LNCAP (cell line): ENCODE results near the gene MORN1.

Experiments
- TF ChIP-seq, protein P1 (sequence below): fragments of 450-650 bp; IDR thresholded peaks from 2 replicates; pipeline ENCODE4 v1.5.1; 2017; ENCODE audit warnings: mild to moderate bottlenecking

Gene MORN1

DNA sequence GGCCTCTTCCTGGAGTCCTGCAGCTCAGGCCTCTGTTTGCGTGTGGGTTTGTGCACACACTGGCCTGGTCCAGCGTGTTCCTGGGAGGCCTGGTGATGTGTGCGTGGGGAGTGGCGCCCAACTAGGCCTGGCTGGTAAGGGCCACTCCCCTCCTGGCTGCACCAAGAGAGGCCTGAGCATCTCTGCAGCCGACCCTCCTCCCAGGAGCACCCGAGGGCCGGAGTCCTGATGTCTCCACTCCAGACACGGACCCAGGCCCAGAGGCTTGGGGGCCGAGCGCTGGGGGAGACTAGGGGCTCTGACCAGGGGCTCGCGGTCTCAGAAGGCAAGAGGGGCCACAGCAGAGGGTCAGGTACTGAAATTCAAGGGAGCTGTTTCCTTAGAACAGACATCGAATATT is 33.3 kb downstream of the MORN1 start:
- TF ChIP-seq, protein P1, sequence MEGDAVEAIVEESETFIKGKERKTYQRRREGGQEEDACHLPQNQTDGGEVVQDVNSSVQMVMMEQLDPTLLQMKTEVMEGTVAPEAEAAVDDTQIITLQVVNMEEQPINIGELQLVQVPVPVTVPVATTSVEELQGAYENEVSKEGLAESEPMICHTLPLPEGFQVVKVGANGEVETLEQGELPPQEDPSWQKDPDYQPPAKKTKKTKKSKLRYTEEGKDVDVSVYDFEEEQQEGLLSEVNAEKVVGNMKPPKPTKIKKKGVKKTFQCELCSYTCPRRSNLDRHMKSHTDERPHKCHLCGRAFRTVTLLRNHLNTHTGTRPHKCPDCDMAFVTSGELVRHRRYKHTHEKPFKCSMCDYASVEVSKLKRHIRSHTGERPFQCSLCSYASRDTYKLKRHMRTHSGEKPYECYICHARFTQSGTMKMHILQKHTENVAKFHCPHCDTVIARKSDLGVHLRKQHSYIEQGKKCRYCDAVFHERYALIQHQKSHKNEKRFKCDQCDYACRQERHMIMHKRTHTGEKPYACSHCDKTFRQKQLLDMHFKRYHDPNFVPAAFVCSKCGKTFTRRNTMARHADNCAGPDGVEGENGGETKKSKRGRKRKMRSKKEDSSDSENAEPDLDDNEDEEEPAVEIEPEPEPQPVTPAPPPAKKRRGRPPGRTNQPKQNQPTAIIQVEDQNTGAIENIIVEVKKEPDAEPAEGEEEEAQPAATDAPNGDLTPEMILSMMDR, result no peak

DNA sequence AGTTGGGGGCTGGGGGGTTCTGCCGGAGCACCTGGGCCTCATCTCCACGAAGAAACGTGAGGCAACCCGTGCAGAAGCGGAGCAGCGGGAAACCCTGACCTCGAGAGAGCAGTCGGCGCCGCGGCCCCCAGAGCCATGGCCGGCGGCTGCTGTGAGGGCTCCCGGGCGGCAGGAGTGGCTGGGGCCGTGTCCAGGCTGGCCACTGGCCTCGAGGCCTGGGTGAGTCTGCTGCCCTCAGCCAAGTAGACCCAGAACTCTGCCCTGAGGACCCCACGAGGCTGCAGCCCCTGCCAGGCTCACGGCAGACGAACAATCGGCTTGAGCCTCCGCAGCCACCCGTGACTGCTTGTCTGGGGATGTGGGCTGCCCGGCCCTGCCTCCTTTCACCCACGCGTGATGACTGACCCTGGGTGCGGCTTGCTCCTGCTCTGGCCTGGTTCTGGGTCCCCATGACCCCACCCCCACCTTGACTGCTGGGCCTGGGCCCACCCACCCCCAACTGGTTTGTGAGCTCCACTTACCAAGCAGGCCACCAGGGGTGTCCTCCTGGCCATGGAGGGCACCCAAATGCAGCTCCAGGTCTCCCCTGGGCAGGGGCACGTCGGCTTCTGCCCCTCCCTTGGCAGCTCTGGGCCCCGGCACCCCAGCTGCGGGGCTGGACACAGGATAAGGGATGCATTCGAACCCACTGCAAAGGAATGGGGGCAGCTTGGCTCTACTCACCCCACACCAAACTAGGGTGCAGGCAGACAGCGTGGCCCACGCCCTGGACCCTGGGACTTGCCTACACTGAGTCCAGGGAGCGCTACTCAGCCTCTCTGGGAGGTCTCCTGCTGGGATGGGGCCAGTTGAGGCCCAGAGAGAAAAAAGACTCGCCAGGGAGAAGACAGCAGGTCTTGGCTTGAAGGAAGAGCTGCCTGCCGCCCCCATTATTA is 34.2 kb downstream of the MORN1 start:
- TF ChIP-seq, protein P1, result no peak

DNA sequence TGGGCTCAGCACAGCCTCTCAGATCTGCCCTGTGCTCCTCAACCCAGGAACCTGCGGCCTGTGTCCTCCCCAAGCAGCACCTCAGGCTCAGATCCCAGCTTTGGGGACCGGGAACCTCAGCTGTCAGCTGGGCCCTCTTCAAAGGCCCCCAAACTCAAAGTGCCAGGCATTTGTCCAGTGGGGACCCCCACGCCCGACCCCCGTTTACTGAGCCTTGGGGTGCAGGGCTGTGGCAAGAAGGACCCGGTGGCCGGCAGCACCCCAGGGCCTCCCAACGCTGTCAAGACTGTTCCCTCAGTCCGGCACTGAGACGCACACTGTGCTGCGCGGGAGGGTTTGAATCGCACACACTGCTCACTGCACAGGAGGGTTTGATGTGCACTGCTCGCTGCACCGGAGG is 35.0 kb downstream of the MORN1 start:
- TF ChIP-seq, protein P1, result no peak

DNA sequence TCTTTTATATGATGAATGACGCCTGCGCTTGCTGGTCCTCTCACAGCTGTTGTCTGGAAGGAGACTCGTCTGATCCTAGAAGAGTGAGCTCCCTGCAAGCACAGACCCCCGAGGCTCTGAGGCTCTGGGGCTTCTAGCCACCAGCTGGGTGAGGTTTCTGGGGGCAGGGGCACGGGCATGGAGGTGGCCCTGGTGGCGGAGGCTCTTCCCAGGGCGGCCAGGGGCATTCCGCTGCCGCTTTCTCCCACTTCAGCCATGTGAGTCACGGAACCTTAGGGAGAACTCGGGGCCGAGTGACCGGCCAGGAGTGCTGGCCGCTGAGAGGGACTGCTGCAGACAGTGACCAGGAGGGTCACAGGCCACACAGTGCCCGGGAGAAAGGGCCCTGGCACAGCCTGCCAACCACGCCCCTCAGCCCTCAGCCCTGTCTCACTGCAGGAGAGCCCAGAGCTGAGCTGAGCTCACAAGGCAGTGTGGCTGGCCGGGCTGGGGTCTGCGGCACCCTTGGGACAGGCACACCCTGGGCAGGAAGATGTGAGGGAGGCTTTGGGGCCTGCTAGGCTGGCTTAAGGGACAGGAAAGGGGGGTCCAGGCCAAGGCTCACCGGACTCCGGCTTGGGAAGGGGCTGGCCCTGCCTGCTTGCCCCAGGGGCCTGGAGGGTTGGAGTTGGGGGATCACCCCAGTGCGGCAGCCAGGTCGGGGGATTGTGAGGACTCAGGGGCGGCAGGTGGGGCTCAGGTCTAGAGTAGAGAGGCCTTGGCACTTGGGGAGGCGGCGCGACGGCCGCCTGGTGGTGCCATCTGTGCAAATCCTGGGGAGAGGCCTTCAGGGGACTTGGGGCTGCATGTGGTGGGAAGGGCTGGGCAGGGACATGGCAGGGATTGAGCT is 35.7 kb downstream of the MORN1 start:
- TF ChIP-seq, protein P1, result no peak

DNA sequence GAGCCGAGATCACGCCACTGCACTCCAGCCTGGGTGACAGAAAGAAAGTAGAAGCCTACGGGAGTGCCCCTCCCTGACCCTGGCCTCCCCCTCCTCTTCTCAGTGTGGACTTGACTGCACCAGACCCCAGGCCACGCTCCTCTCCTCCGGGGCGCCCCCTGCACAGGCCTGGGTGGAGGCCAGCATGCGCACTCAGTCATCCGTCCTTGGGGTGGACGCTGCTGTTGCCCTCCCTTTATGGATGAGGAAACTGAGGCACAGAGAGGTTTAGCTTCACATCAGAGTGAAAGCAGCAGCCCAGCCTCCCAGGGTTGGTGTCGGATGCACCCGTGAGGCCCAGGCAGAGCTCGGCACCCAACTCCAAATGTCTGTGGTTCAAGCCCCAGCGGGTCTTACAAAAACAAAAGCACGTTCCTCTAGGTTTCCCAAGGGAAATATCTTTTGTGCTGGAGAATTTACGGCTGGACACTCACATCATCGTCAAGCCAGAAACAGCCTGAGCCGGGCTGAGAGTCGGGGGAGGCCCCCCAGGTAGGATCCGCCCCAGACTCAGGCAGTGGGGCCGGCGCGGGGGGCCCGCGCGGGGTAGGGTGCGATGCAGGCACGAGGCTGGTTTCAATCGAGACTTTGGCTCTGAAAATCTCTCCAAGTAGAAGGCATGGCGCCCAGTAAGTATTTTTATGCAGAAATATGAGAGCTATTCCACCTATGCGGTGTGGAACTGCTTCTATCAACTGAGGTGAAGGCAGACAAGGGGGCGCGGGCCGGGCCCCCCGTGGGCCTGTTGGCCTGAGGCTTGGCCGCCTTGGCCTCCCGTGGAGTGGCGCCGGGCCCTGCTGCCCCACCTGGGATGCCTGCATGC is 36.6 kb downstream of the MORN1 start:
- TF ChIP-seq, protein P1, result no peak

DNA sequence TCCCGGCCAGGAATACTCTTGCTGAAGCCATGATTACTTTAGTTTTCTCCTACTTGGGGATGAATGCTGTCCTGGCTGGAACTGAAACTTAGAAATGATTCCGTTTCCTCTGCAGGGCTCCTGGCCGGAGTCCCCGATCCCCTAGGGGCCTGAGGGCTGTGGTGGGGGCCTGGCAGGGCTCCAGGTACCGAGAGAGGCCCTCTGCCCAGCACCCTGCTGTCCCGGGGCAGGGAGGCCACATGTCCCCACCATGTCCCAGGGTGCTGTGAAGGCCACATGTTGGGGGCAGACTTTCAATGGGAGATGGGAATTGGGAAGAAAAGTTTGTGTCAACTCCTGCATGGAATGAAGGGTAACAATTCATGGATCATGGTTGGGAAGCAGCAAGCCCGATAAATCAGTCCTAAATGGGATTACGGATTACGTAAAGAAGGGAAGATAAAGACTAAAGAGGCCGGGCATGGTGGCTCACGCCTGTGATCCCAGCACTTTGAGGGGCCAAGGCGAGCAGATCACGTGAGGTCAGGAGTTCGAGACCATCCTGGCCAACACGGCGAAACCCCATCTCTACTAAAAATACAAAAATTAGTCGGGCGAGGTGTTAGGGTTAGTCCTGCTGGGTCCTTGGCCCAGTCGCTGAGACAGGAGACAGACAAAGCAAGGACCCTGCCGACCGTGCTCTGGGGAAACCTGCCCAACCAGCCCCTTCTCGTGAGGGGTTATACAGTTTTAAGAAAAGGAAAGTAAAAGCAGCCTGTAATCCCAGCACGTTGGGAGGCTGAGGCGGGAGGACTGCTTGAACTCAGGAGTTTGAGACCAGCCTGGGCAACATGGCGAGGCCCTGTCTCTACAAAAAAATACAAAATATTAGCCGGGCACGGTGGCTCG is 37.6 kb downstream of the MORN1 start:
- TF ChIP-seq, protein P1, result no peak
